GM21381 (cell line): ENCODE data around the gene ATP4A.
"Not testable (repeated sequence)": the region's sequence is repeated elsewhere in the genome, so short reads cannot be mapped to it uniquely, and the experiment has no call there.

ENCODE experiments used
- ATAC-seq: cut with Tn5 transposase; IDR thresholded peaks from one replicate; pipeline ENCODE4 v1.9.1; 2021; ENCODE audit warnings: mild to moderate bottlenecking, moderate library complexity; ENCODE audit not compliant: unreplicated experiment

Gene ATP4A

DNA sequence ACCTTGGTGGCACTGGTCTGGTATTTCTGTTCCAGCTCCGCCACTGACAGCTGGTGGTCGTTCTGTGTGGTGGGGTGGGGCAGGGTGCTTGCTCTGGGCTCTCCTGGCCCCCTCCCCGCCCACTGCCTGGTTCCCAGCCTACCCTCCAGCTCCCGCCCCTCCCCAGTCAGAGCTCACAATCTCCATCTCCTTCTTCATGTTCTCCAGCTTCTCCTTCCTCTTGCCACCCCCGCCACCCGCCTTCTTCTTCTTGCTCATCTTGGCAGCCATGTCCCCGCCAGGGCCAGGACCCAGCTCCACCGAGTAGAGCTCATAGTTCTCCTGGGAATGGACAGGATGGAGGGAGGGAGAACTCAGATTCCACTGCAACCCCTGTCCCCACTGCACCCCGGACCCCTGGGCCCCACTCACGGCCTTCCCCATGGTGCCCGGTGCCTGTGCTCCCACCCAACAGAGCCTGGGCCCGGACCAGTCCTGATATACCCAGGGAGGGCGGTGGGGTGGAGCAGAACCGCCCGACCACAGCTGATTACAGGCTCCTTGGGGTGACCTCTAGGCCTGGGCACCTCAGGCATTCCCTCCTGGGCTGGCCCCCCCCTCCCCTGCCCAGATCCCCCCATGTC is at the start of gene ATP4A:
TSS of gene ATP4A (minus strand) at position 452 of the 623 bp plus-strand sequence. CDS start at position 423, 29 bp downstream.
- ATAC-seq = no peak

DNA sequence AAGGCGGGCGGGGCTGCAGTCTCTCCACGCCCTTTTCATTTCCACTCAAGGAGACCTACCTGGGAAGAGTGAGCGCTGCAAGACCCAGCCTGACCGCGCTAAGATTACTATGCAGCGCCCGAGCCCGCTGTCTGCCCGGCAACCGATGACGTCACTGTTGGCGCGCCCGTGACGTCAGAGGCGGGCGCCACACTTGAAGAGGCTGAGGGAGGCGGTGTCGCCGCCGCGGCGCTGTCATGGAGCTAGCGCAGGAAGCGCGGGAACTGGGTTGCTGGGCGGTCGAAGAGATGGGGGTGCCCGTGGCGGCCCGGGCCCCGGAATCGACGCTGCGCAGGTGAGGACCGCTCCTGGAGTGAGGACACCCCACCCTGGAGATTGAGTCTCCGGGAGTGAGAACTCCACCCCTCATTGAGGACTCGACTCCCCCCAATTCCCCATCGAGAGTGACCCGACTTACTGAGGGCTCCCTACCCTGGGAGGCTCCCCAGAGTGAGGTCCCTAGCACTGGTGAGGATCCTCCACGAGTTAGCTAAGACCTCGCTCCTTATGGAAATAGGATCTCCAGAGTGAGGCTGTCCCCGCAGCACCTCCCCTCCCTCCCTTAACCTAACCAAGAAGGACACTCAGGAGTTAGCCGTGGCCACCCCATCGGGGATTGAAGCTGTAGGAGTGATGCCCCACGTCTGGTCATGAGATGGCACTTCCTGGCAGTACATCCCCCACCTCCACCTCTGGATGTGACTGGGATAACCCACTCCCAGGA is 49.3 kb upstream of the ATP4A start, which contains the start of gene HAUS5:
TSS of gene HAUS5 (plus strand) at position 177 of the 763 bp plus-strand sequence. CDS start at position 237, 60 bp downstream.
- peak; percentile 74 for ATAC-seq

DNA sequence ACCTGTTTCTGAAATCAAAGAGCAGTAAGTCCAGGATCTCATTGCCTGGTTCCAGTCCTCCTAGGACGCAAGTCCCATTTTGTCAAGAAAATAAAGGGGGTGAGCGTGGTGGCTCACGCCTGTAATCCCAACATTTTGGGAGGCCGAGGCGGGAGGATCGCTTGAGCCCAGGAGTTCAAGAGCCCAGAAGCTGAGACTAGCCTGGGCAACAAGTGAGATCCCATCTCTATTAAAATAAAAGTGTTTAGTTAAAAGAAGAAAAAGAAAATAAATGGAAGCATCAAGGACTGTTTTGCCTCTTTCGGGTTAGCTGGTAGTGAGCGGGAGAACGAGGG is 48.7 kb upstream of the ATP4A start:
- no peak for ATAC-seq

DNA sequence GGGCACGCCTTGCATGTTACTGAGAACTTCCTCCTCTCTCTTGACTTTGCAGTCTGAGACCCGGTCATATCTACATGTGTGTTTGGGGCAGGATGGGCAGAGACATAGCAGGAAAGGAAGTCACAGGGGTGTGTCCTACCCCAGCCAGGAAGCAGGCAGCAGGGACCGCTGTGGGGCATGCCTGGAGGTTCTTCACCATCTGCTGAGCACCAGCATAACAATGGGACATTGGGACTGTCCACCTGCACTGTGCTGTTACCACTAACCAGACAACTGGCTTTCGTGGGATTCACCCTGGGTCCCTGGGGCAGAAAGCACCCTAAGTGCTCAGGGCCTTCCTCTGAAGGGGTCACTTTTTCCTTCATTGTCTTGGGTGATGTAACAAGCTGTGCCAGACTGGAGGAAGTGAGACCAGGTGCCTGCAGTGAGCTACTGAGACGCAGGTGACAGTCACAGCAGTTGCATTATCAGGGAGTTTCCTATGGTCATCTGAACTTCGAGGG is 46.4 kb upstream of the ATP4A start:
- no peak for ATAC-seq

DNA sequence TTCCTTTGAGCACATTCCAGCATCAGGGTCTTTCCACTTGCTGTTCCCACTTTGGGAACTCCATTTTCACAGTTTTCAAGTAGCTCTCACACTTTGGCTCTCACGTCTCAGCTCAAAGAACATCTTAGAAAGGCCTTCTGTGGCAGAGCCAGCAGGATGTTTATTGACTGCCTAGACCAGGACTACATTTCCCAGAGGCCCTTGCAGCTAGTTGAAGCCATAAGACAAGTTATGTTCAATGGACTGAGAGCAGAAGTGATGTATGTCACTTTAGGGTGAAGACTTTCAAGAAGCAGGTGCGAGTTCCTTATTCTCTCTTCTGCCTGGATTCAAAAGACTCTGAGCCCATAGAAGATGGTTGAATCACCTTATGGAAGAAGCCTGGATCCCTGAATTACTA is 44.8 kb upstream of the ATP4A start:
- ATAC-seq = no peak

DNA sequence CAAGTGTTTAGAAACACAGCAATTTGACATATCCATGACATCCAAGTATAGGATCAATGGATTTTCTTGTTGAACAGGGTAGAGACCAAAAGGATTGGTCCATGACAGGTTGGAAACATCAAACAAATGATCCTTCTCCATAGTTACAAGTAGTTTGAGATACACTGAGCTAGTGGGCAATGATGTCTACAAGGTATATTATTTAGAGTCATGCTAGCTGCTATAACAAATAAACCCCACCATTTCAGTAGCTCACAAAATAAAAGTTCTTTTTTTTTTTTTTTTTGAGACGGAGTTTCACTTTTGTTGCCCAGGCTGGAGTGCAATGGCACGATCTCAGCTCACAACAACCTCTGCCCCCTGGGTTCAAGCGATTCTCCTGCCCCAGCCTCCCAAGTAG is 44.2 kb upstream of the ATP4A start:
- no peak for ATAC-seq

DNA sequence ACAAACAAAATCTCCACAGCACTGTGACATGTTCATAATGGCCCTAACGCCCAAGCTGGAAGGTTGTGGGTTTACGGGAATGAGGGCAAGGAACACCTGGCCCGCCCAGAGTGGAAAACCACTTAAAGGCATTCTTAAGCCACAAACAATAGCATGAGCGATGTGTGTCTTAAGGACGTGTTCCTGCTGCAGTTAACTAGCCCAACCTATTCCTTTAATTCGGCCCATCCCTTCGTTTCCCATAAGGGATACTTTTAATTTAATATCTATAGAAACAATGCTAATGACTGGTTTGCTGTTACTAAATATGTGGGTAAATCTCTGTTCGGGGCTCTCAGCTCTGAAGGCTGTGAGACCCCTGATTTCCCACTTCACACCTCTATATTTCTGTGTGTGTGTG is 43.7 kb upstream of the ATP4A start:
- ATAC-seq = not testable (repeated sequence)

DNA sequence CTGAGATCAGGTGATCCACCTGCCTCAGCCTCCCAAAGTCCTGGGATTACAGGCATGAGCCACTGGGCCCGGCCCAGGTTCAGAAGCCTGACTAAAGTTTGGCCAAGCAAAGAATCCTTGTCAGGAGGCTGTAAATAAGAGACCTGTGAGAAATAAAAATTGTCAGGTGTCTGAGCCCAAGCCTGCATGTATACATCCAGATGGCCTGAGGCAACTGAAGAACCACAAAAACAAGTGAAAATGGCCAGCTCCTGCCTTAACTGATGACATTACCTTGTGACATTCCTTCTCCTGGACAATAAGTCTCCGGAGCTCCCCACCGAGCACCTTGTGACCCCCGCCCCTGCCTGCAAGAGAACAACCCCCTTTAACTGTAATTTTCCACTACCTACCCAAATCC is 41.0 kb upstream of the ATP4A start:
- not testable (repeated sequence) for ATAC-seq

DNA sequence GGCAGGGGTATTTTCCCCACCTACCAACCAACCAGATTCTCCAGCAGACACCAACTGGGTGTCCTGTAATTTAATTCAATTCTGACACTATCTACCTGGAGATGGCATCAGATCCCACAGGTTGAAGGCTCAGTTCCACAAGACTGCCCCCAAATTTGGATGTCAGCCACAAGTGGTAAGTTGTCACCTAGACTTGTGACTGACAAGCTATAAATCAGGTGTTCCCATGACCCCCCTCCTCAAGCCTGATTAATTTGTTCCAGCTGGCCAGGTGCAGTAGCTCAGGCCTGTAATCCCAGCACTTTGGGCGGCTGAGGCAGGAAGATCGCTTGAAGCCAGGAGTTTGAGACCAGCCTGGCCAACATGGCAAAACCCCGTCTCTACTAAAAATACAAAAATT is 38.5 kb upstream of the ATP4A start:
- no peak for ATAC-seq

DNA sequence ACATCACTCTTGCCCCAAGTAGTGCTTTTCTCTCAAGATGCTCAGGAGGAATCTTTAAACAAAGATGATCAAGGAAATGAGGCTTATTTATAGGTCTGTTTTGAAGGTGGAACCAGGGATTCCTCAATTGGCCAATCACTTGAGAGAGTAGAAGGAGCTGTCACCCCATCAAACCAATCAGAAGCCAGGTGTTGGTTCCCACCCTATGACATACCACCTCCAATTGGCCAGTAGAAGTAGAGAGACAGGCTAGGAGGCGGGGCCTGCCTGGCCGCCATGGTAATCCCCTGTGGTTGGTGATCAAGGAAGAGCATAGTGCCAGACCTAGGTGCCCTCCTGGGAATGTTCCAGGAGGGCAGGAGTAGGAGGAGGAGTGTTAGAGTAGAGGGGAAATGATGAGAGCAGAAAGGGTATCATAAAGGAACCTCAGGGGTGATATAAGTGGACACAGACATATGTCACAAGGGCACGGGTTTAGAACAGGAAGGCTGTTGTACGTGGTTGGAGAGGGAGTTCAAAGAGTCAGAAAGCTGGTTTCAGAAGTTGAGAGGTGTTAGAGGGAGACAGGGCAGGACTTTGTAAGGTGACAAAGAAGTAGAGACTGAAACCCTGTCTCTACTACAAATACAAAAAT is 33.0 kb upstream of the ATP4A start:
- peak; percentile 69 for ATAC-seq

DNA sequence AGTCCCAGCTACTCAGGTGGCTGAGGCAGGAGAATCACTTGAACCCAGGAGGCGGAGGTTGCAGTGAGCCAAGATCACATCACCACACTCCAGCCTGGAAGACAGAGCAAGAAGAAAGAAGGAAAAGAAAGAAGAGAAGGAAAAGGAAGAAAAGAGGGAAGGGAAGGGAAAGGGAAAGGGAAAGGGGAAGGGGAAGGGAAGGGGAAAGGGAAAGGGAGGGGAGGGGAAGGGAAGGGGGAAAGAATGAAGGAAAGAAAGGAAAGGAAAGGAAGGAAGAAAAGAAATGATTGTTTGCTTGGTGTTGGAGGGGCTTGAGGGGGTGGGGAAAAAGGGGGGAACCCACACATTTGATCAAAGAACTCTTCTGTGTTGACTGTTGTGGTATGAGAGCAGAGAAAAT is 32.5 kb upstream of the ATP4A start:
- ATAC-seq = no peak

DNA sequence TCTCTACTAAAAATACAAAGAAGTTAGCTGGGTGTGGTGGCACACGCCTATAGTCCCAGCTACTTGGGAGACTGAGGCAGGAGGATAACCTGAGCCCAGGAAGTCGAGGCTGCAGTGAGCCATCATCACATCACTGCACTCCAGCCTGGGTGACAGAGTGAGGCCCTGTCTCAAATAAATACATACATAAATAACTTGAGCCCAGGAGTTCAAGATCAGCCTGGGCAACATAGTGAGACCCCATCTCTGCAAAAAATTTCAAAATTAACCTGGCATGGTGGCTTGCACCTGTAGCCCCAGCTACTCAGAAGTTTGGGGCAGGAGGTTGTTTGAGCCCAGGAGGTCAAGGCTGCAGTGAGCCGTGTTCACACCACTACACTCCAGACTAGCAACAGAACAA is 31.6 kb upstream of the ATP4A start:
- ATAC-seq = not testable (repeated sequence)

DNA sequence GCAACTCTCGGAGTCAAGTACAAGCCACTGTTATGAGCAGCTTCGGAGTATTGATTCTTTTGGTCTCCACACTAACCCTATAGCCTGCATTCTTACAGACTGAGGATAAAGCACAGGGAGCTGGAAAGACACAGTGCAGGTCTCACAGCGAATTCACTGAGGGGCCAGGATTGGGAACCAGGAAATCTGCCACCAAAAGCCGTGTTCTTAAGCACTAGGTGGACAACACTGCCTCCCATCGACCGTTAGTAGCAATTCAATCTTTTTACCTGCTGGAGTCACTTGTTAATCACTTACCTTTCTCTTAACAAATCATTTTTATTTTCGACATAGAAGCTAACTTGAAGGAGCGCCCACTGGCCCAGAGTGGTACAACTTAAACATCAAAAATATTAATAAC is 28.8 kb upstream of the ATP4A start:
- no peak for ATAC-seq

DNA sequence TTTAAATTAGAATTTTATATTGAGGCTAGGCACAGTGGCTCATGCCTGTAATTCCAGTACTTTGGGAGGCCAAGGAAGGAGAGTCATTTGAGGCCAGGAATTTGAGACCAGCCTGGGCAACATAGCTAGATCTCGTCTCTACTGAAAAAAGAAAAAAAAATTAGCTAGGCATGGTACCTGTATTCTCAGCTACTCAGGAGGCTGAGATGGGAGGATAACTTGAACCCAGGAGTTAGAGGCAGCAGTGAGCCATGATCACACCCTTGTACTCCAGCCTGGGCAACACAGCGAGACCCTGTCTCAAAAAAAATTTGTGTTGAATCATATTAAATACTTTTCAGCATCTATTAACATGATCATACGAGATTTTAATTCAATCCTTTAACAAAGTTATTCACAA is 27.4 kb upstream of the ATP4A start:
- ATAC-seq = no peak

DNA sequence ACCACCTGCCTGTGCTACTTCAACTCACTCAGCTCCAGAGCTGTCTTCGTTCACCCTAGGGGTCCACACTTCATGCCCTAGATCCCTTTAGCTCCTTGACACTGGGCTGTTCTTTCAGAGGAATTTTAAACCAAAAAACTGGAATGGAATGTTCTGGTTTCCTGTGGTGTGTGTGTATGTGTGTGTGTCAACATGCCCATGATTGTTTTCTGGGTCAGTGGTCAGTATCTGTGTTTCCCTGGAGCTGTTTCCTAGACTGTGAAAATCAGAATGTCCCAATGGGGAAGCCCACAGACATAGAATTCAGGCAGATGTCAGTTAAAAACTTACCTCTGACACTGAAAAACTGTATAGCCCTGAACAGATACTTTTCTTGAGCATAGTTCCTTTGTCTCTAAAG is 23.9 kb upstream of the ATP4A start:
- no peak for ATAC-seq

DNA sequence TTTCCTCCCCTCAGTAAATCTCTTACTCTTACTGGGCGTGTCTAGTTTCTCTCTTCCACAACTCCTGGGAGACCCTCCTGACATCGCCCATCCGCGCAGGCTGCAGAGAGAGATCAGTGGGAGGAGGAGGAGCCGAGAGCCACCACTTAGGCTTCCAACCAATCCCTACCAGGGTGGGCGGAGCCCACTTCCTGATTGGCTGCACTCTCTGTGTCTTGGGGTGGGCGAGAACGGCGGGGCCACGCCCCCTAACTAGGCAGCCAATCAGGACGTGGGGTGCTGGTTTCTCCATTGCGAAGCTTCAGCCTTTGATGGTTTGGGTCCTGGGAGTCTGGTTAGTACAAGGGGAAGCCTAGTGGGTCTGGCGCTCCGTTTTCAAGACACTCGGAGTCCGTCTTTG is 22.4 kb upstream of the ATP4A start, which contains the start of gene PMIS2:
TSS of gene PMIS2 (plus strand) at position 326 of the 400 bp plus-strand sequence. CDS start 87 bp downstream, outside the sequence.
- no peak for ATAC-seq

DNA sequence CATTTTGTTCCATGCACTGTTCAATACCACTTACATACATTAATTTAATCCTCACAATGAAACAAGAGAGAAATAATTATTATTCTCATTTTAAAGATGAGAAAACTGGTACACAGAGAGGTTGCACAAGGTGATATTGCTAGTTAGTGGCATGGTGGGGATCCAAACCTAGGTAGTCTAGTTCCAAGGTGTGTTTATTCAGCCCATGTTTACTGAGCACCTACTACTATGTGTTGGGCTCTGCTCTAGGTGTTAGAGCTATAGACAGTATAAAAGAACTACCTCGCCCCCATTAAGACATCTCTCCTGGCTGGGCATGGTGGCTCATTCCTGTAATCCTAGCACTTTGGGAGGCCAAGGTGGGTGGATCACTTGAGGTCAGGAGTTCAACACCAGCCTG is 19.3 kb upstream of the ATP4A start:
- ATAC-seq = no peak

DNA sequence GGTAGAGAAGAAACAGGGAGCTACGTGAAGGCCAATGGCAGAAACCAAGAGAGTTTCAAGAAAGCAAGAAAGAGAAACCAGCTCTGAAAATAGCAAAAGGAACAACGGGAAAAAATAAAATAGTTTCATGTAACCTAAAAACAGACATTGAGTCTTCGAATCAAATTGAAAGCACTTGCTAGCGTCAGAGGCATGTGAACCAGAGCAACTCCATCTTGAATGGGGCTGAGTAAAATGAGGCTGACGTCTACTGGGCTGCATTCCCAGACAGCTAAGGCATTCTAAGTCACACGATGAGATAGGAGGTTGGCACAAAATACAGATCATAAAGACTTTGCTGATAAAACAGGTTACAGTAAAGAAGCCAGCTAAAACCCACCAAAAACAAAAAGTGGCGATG is 15.2 kb upstream of the ATP4A start:
- ATAC-seq = no peak

DNA sequence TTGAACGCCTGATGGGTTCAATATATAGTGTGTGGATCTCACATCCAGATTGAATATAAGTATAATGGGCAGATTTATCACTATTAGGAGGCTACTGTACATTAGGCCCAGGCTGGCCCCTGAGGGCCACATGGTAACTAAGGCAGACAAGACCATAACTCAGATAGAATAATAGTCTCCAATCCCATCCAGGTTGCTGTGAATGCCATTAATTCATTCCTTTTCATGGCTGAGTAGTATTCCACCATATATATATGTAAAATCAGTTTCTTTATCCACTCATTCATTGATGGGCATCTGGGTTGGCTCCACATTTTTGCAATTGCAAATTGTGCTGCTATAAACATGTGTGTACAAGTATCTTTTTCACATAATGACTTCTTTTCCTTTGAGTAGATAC is 14.5 kb upstream of the ATP4A start:
- ATAC-seq = no peak

DNA sequence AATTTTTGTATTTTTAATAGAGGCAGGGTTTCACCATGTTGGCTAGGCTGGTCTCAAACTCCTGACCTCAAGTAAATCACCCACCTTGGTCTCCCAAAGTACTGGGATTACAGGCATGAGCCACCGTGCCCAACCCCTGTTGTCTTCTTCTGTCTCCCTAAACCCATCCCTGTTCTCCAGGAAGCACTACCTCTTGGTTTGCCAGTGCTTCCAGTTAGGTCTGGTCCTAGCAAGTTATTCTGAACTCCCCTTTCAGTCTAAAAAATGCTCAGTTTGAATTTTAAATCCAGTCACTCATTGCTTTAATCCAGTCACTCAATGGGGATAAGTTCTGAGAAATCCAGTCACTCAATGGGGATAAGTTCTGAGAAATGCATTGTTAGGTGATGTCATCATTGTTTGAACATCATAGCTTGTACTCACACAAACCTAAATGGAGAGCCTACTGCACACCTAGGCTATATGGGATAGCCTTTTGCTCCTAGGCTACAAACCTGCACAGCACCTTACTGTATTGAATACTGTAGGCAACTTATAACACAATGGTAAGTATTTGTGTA is 8.0 kb upstream of the ATP4A start:
- no peak for ATAC-seq

DNA sequence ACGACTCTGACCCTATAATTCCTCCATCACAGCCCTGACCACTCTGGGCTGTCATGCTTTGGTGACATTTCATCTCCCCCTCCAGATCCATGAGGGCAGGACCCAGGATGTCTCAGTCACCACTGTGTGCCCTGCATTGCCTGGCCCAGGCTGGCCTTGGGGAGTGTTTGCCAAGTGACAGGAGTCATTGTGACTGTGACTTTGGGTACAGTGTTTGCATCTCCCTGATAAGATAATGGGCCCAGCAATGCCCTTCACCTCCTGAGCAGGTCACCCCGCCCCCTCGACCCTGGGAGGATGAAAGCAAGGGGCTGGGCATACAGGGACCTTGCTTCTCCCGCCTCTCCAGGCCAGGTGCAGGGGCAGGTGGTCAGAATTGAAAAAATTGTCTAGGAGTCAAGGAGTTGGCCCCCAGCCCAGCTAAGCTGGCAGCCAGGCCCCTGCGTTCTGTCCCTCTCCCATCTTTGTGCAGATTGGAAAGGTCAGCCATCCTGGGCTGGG is 5.9 kb upstream of the ATP4A start:
- ATAC-seq = no peak
